ENCODE results near the gene CASTOR1. TPM values are rescaled to one million over a fixed set of nuclear protein-coding genes. Genes with fewer than 3 reads are reported as not detected.
A peak's percentile ranks its signal among the peaks of the same experiment; 100 is the strongest.

Gene CASTOR1
- total and polyA plus RNA-seq, 2 donors (not counting 1 experiment from before 2014, with no cell fraction given) = 2.7 to 5.0 TPM

- no peak overlapping the region for H3K4me3 ChIP-seq (replicated peaks in 1 of 4; ENCODE audit: control extremely low read depth in 1 of 4, insufficient read depth in 1 of 4, low read depth in 3 of 4, low read length in 4 of 4)
- H3K36me3 ChIP-seq (ENCODE audit: control insufficient read depth, insufficient read depth, low read length) = peaks cover 16% of the 10 kb centered on the region
- no peak for DNase-seq (ENCODE audit: low read depth in 2 of 2)
- no peak overlapping the region for H3K4me2 ChIP-seq (ENCODE audit: extremely low read depth, insufficient read depth, low read length)
- no peak overlapping the region for H2AFZ ChIP-seq (ENCODE audit: low read length)
- H3K27me3 ChIP-seq (ENCODE audit: control insufficient read depth, insufficient read depth, low read length) = no peaks in the 10 kb centered on the region
- peaks cover 15% of the 10 kb centered on the region for H3K4me1 ChIP-seq (ENCODE audit: control insufficient read depth, extremely low read depth, insufficient read depth, low read length)
- H3K9ac ChIP-seq (ENCODE audit: insufficient read depth, low read length) = no peak overlapping the region
- TF ChIP-seq CTCF (conservative IDR thresholded peaks at IDR 0.05 in 1 of 2, IDR thresholded peaks at IDR 0.05 in 1 of 2; ENCODE audit: low read depth in 1 of 2, low read length in 2 of 2) (no peak), EZH2 (IDR thresholded peaks at IDR 0.05; ENCODE audit: low read length, missing control alignments) (no peak)
- no peaks in the 10 kb centered on the region for H3K79me2 ChIP-seq (ENCODE audit: control insufficient read depth, insufficient read depth, low read length)
- H3K27ac ChIP-seq (ENCODE audit: insufficient read depth, low read length) = no peak overlapping the region
- no peaks in the 10 kb centered on the region for H3K9me3 ChIP-seq (ENCODE audit: control insufficient read depth, insufficient read depth, low read depth, low read length)
- H4K20me1 ChIP-seq (ENCODE audit: control insufficient read depth, extremely low read depth, insufficient read depth, low read length) = no peaks in the 10 kb centered on the region
These were observed 3.7 kb upstream of the CASTOR1 start for GRCh38 chr22:30293026-30293425.

- Histone ChIP-seq H3K27me3 (ENCODE audit: control insufficient read depth, insufficient read depth, low read length) (no peaks in the 10 kb centered on the region), H3K79me2 (ENCODE audit: control insufficient read depth, insufficient read depth, low read length) (no peaks in the 10 kb centered on the region), H3K9me3 (ENCODE audit: control insufficient read depth, insufficient read depth, low read depth, low read length) (no peaks in the 10 kb centered on the region), H3K4me2 (ENCODE audit: extremely low read depth, insufficient read depth, low read length) (no peak overlapping the region), H3K4me1 (ENCODE audit: control insufficient read depth, extremely low read depth, insufficient read depth, low read length) (peaks cover 15% of the 10 kb centered on the region), H3K4me3 (replicated peaks in 1 of 4; ENCODE audit: control extremely low read depth in 1 of 4, insufficient read depth in 1 of 4, low read depth in 3 of 4, low read length in 4 of 4) (no peak overlapping the region), H4K20me1 (ENCODE audit: control insufficient read depth, extremely low read depth, insufficient read depth, low read length) (no peaks in the 10 kb centered on the region), H2AFZ (ENCODE audit: low read length) (no peak overlapping the region), H3K9ac (ENCODE audit: insufficient read depth, low read length) (no peak overlapping the region), H3K27ac (ENCODE audit: insufficient read depth, low read length) (no peak overlapping the region), H3K36me3 (ENCODE audit: control insufficient read depth, insufficient read depth, low read length) (peaks cover 13% of the 10 kb centered on the region)
- no peak for TF ChIP-seq EZH2 (IDR thresholded peaks at IDR 0.05; ENCODE audit: low read length, missing control alignments)
- TF ChIP-seq CTCF (conservative IDR thresholded peaks at IDR 0.05 in 1 of 2, IDR thresholded peaks at IDR 0.05 in 1 of 2; ENCODE audit: low read depth in 1 of 2, low read length in 2 of 2) = no peak
- no peak for DNase-seq (ENCODE audit: low read depth in 2 of 2)
These were observed 3.0 kb upstream of the CASTOR1 start for GRCh38 chr22:30292069-30292970.

- H3K36me3 ChIP-seq (ENCODE audit: control insufficient read depth, insufficient read depth, low read length) = peaks cover 13% of the 10 kb centered on the region
- H3K9ac ChIP-seq (ENCODE audit: insufficient read depth, low read length) = no peak overlapping the region
- H4K20me1 ChIP-seq (ENCODE audit: control insufficient read depth, extremely low read depth, insufficient read depth, low read length) = no peaks in the 10 kb centered on the region
- H3K4me1 ChIP-seq (ENCODE audit: control insufficient read depth, extremely low read depth, insufficient read depth, low read length) = peaks cover 15% of the 10 kb centered on the region
- no peaks in the 10 kb centered on the region for H3K79me2 ChIP-seq (ENCODE audit: control insufficient read depth, insufficient read depth, low read length)
- no peak overlapping the region for H3K4me3 ChIP-seq (replicated peaks in 1 of 4; ENCODE audit: control extremely low read depth in 1 of 4, insufficient read depth in 1 of 4, low read depth in 3 of 4, low read length in 4 of 4)
- TF ChIP-seq CTCF (conservative IDR thresholded peaks at IDR 0.05 in 1 of 2, IDR thresholded peaks at IDR 0.05 in 1 of 2; ENCODE audit: low read depth in 1 of 2, low read length in 2 of 2) (no peak), EZH2 (IDR thresholded peaks at IDR 0.05; ENCODE audit: low read length, missing control alignments) (no peak)
- H2AFZ ChIP-seq (ENCODE audit: low read length) = no peak overlapping the region
- H3K27ac ChIP-seq (ENCODE audit: insufficient read depth, low read length) = peak overlapping the region; percentile 17
- H3K27me3 ChIP-seq (ENCODE audit: control insufficient read depth, insufficient read depth, low read length) = no peaks in the 10 kb centered on the region
- peak; percentile 39 to 69 for DNase-seq (ENCODE audit: low read depth in 2 of 2)
- H3K9me3 ChIP-seq (ENCODE audit: control insufficient read depth, insufficient read depth, low read depth, low read length) = no peaks in the 10 kb centered on the region
- no peak overlapping the region for H3K4me2 ChIP-seq (ENCODE audit: extremely low read depth, insufficient read depth, low read length)
These were observed 2.0 kb upstream of the CASTOR1 start for GRCh38 chr22:30291058-30291892.

Data from fibroblast of lung (primary cell).